ENCODE results near the gene EXO5. TPM values are rescaled to one million over a fixed set of nuclear protein-coding genes. Genes with fewer than 3 reads are reported as not detected.

Gene EXO5
- total and polyA plus RNA-seq, 2 of the 13 experiments (the other 11 are each of a cell fraction or from before 2014, with no cell fraction given): 9.9 to 20.5 TPM

GRCh38 chr1:40546957-40547356 lies 38.4 kb downstream of the EXO5 start:
- Histone ChIP-seq H3K4me2 (ENCODE audit: low read depth, low read length) (no peak overlapping the region), H3K27me3 (ENCODE audit: control insufficient read depth in 1 of 2, insufficient read depth in 2 of 2, low read length in 2 of 2) (no peaks in the 10 kb centered on the region), H3K9me3 (ENCODE audit: low read length) (no peaks in the 10 kb centered on the region), H3K4me1 (ENCODE audit: insufficient read depth, low read length) (no peaks in the 10 kb centered on the region), H3K9ac (ENCODE audit: insufficient read depth, low read depth, low read length) (no peak overlapping the region), H3K36me3 (replicated peaks in 1 of 2; ENCODE audit: control insufficient read depth in 1 of 2, insufficient read depth in 2 of 2, low read length in 2 of 2) (peaks cover 2 to 40% of the 10 kb centered on the region in 2 experiments), H3K27ac (ENCODE audit: extremely low read length, insufficient read depth, low read length) (no peak overlapping the region), H3K79me2 (ENCODE audit: insufficient read depth, low read length) (no peaks in the 10 kb centered on the region), H2AFZ (ENCODE audit: low read length) (no peak overlapping the region), H4K20me1 (ENCODE audit: insufficient read depth, low read length) (no peaks in the 10 kb centered on the region), H3K4me3 (replicated peaks in 1 of 3; ENCODE audit: insufficient read depth in 1 of 3, low read depth in 2 of 3, low read length in 3 of 3) (no peak overlapping the region)
- ChIA-PET CTCF (ENCODE audit: low intra/inter-chr PET ratio, low total read pairs) (no interaction called here), POLR2A (no interaction called here)
- no peak for ATAC-seq
- DNase-seq (ENCODE audit: low spot score): no peak
- no peak for FAIRE-seq
- BruUV-seq (replicated peaks): no TSS peak
- in situ Hi-C loops (cut with HindIII; ENCODE audit: extremely low pct_ligation_motif_present, low pct_unique_long_range_greater_than_20kb) (no loop called here), intact Hi-C loops (cut with micrococcal nuclease; ENCODE audit: unreplicated experiment) (no loop called here)
- 95% methylated on average over 4 of the region's 4 CpGs for WGBS (ENCODE audit: low lambda C conversion rate)
- no peak for TF ChIP-seq ZHX2 (IDR thresholded peaks at IDR 0.05; ENCODE audit: low read depth)
- no peak for TF ChIP-seq ZHX2 (CRISPR knock-in tag; IDR thresholded peaks at IDR 0.05; ENCODE audit: borderline replicate concordance)
- no peak for TF ChIP-seq TFDP1 (CRISPR knock-in tag; IDR thresholded peaks at IDR 0.05; ENCODE audit: borderline replicate concordance)
- TF ChIP-seq ZNF503 (CRISPR knock-in tag; IDR thresholded peaks at IDR 0.05): no peak
- TF ChIP-seq HOXA7 (CRISPR knock-in tag; IDR thresholded peaks at IDR 0.05): no peak
- no peak for TF ChIP-seq ATF1 (CRISPR knock-in tag; IDR thresholded peaks at IDR 0.05)
- TF ChIP-seq SALL1 (CRISPR knock-in tag; IDR thresholded peaks at IDR 0.05): no peak
- TF ChIP-seq RARA (CRISPR knock-in tag; IDR thresholded peaks at IDR 0.05): no peak
- no peak for TF ChIP-seq RBM39 (IDR thresholded peaks at IDR 0.05; ENCODE audit: low read depth, low read length, poor library complexity, severe bottlenecking)
- TF ChIP-seq MYC (CRISPR knock-in tag; IDR thresholded peaks at IDR 0.05; ENCODE audit: borderline replicate concordance): no peak
- no peak for TF ChIP-seq LRRFIP1 (CRISPR knock-in tag; conservative IDR thresholded peaks at IDR 0.05)
- no peak for TF ChIP-seq CTCF (CRISPR knock-in tag; IDR thresholded peaks at IDR 0.05)
